ENCODE data around the gene IQGAP1. TPM values are rescaled to one million over a fixed set of nuclear protein-coding genes. Genes with fewer than 3 reads are reported as not detected.

IQGAP1 gene
- total and polyA plus RNA-seq, 2 donors (not counting 1 experiment from before 2014, with no cell fraction given): 222 to 270 TPM

DNA sequence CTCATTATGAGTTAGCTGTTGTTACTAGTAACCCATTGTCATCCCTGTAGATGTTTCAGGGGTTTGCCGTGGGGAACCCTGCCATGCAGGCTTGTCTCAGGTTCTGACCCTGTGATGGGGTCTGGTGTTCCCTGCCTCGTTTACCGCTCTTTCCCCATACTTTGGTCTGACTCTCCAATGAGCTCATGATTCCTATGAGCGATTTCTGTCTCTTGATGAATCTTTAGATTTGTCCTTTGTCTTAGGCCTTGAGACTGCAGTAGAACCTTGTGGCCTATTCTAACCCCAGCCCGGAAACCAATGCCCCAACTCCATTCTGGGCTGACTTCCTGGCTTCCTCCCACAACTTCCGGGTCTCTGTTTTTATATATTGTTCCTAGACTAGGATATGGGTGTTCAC lies 11.3 kb upstream of the IQGAP1 start:
- no peaks in the 10 kb centered on the region for H3K79me2 ChIP-seq (ENCODE audit: control insufficient read depth, insufficient read depth, low read length)
- H3K4me3 ChIP-seq (replicated peaks in 1 of 4; ENCODE audit: control extremely low read depth in 1 of 4, insufficient read depth in 1 of 4, low read depth in 3 of 4, low read length in 4 of 4): no peak overlapping the region
- no peaks in the 10 kb centered on the region for H3K4me1 ChIP-seq (ENCODE audit: control insufficient read depth, extremely low read depth, insufficient read depth, low read length)
- H3K36me3 ChIP-seq (ENCODE audit: control insufficient read depth, insufficient read depth, low read length): no peaks in the 10 kb centered on the region
- no peak overlapping the region for H3K4me2 ChIP-seq (ENCODE audit: extremely low read depth, insufficient read depth, low read length)
- no peak for DNase-seq (ENCODE audit: low read depth in 2 of 2)
- TF ChIP-seq, protein P1, sequence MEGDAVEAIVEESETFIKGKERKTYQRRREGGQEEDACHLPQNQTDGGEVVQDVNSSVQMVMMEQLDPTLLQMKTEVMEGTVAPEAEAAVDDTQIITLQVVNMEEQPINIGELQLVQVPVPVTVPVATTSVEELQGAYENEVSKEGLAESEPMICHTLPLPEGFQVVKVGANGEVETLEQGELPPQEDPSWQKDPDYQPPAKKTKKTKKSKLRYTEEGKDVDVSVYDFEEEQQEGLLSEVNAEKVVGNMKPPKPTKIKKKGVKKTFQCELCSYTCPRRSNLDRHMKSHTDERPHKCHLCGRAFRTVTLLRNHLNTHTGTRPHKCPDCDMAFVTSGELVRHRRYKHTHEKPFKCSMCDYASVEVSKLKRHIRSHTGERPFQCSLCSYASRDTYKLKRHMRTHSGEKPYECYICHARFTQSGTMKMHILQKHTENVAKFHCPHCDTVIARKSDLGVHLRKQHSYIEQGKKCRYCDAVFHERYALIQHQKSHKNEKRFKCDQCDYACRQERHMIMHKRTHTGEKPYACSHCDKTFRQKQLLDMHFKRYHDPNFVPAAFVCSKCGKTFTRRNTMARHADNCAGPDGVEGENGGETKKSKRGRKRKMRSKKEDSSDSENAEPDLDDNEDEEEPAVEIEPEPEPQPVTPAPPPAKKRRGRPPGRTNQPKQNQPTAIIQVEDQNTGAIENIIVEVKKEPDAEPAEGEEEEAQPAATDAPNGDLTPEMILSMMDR (conservative IDR thresholded peaks at IDR 0.05 in 1 of 2, IDR thresholded peaks at IDR 0.05 in 1 of 2; ENCODE audit: low read depth in 1 of 2, low read length in 2 of 2): no peak
- no peak for TF ChIP-seq EZH2 (IDR thresholded peaks at IDR 0.05; ENCODE audit: low read length, missing control alignments)
- no peak overlapping the region for H2AFZ ChIP-seq (ENCODE audit: low read length)
- H3K27me3 ChIP-seq (ENCODE audit: control insufficient read depth, insufficient read depth, low read length): no peaks in the 10 kb centered on the region
- no peak overlapping the region for H3K9ac ChIP-seq (ENCODE audit: insufficient read depth, low read length)
- H3K9me3 ChIP-seq (ENCODE audit: control insufficient read depth, insufficient read depth, low read depth, low read length): no peaks in the 10 kb centered on the region
- no peaks in the 10 kb centered on the region for H4K20me1 ChIP-seq (ENCODE audit: control insufficient read depth, extremely low read depth, insufficient read depth, low read length)
- no peak overlapping the region for H3K27ac ChIP-seq (ENCODE audit: insufficient read depth, low read length)

DNA sequence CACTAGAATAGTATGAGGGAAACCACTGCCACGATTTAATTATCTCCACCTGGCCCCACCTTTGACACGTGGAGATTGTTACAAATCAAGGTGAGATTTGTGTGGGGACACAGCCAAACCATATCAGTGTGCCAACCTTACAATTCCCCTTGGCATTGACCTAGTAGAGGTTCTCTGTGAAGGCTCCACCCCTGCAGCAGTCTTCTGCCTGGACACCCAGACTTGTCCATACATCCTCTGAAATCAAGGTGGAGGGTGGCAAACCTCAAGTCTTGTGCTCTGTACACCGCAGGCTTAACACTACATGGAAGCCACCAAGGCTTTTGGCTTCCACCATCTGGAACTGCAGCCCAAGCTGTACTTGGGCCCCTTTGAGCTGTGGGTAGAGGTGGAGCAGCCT lies 8.8 kb upstream of the IQGAP1 start:
- Histone ChIP-seq H3K27ac (ENCODE audit: insufficient read depth, low read length) (no peak overlapping the region), H2AFZ (ENCODE audit: low read length) (no peak overlapping the region), H3K9me3 (ENCODE audit: control insufficient read depth, insufficient read depth, low read depth, low read length) (no peaks in the 10 kb centered on the region), H4K20me1 (ENCODE audit: control insufficient read depth, extremely low read depth, insufficient read depth, low read length) (no peaks in the 10 kb centered on the region), H3K27me3 (ENCODE audit: control insufficient read depth, insufficient read depth, low read length) (no peaks in the 10 kb centered on the region), H3K79me2 (ENCODE audit: control insufficient read depth, insufficient read depth, low read length) (no peaks in the 10 kb centered on the region), H3K4me3 (replicated peaks in 1 of 4; ENCODE audit: control extremely low read depth in 1 of 4, insufficient read depth in 1 of 4, low read depth in 3 of 4, low read length in 4 of 4) (no peak overlapping the region), H3K4me2 (ENCODE audit: extremely low read depth, insufficient read depth, low read length) (no peak overlapping the region), H3K9ac (ENCODE audit: insufficient read depth, low read length) (no peak overlapping the region), H3K4me1 (ENCODE audit: control insufficient read depth, extremely low read depth, insufficient read depth, low read length) (no peaks in the 10 kb centered on the region), H3K36me3 (ENCODE audit: control insufficient read depth, insufficient read depth, low read length) (no peaks in the 10 kb centered on the region)
- no peak for DNase-seq (ENCODE audit: low read depth in 2 of 2)
- TF ChIP-seq EZH2 (IDR thresholded peaks at IDR 0.05; ENCODE audit: low read length, missing control alignments): no peak
- TF ChIP-seq, protein P1 (conservative IDR thresholded peaks at IDR 0.05 in 1 of 2, IDR thresholded peaks at IDR 0.05 in 1 of 2; ENCODE audit: low read depth in 1 of 2, low read length in 2 of 2): no peak

DNA sequence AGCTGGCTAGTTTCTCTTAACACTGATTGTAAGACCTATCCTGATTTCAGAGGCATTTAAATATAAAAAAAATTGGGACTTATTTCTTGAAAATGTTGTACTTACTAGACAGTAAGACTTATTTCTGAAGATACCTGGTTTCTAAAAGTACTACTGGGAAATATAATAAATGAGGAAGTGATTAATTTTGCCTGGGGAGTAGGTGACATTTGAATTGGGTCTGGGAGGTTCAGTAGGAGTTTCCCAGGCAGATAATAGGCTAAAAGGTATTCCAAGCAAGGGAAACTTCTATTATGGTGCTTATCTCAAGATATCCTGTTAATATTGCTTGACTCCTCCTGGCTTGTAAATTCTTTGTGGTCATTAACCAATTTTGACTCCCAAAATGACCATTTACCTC lies 6.5 kb upstream of the IQGAP1 start:
- no peak overlapping the region for H3K27ac ChIP-seq (ENCODE audit: insufficient read depth, low read length)
- no peaks in the 10 kb centered on the region for H3K36me3 ChIP-seq (ENCODE audit: control insufficient read depth, insufficient read depth, low read length)
- TF ChIP-seq, protein P1 (conservative IDR thresholded peaks at IDR 0.05 in 1 of 2, IDR thresholded peaks at IDR 0.05 in 1 of 2; ENCODE audit: low read depth in 1 of 2, low read length in 2 of 2): no peak
- TF ChIP-seq EZH2 (IDR thresholded peaks at IDR 0.05; ENCODE audit: low read length, missing control alignments): no peak
- H3K4me2 ChIP-seq (ENCODE audit: extremely low read depth, insufficient read depth, low read length): no peak overlapping the region
- no peaks in the 10 kb centered on the region for H3K79me2 ChIP-seq (ENCODE audit: control insufficient read depth, insufficient read depth, low read length)
- H3K27me3 ChIP-seq (ENCODE audit: control insufficient read depth, insufficient read depth, low read length): no peaks in the 10 kb centered on the region
- no peaks in the 10 kb centered on the region for H3K4me1 ChIP-seq (ENCODE audit: control insufficient read depth, extremely low read depth, insufficient read depth, low read length)
- H4K20me1 ChIP-seq (ENCODE audit: control insufficient read depth, extremely low read depth, insufficient read depth, low read length): no peaks in the 10 kb centered on the region
- no peak for DNase-seq (ENCODE audit: low read depth in 2 of 2)
- no peaks in the 10 kb centered on the region for H3K9me3 ChIP-seq (ENCODE audit: control insufficient read depth, insufficient read depth, low read depth, low read length)
- H2AFZ ChIP-seq (ENCODE audit: low read length): no peak overlapping the region
- no peak overlapping the region for H3K4me3 ChIP-seq (replicated peaks in 1 of 4; ENCODE audit: control extremely low read depth in 1 of 4, insufficient read depth in 1 of 4, low read depth in 3 of 4, low read length in 4 of 4)
- no peak overlapping the region for H3K9ac ChIP-seq (ENCODE audit: insufficient read depth, low read length)
